GM18861 (cell line): ENCODE data around the gene SLC41A2.

Source experiments
- ATAC-seq: cut with Tn5 transposase; IDR thresholded peaks from one replicate; pipeline ENCODE4 v1.9.1; 2021; ENCODE audit not compliant: unreplicated experiment

SLC41A2 gene

DNA sequence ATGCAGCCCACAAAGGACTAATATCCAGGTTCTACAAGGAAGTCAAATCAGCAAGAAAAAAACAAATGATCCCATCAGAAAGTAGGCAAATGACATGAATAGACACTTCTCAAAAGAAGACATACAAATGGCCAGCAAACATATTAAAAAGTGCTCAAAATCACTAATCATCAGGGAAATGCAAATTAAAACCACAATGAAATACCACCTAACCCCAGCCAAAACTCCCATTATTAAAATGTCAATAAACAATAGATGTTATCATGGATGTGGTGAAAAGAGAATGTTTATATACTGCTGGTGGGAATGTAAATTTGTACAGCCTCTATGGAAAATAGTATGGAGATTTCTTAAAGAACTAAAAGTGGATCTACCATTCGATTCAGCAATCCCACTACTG, 25.0 kb downstream of the SLC41A2 start:
- ATAC-seq = no peak

- ATAC-seq = peak; percentile 89
Measured at GRCh38 chr12:104930388-104931326, 27.4 kb downstream of the SLC41A2 start.

DNA sequence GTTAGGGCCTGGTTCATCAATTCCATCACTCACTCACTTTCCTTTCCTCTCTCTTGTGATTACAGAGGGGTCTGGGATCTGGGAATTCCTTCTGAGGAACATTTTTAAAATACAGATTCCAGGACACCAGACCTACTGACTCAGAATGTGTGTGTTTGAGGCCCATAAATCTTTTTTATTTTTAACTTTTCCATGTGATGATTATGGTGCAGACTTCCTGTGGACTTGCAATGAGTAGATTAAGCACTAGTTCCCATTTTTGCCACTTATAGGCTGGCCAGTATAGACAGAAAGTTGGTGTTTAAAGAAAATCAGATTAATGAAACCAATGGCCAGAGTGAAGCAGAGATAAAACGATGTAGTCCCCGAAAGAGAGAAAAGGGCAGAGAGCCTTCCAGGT, 28.1 kb downstream of the SLC41A2 start:
- no peak for ATAC-seq

DNA sequence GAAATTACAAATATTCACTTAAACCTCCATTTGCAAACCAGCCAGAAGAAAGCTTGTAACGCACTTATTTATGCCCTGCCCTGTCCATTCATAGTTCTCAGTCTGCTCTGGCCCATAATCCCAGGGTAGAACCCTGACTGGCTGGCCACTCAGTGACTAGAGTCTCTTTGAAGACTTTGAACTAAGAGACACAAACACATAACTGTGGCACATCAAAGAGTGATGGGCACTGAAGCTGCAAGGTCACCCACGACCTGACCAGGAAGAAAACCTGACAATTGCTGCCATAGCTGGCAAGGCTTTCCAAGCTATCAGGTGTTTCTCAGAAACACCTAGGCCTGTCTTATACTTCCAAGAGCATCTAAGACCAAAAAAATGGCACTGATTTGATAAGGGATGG, 28.7 kb downstream of the SLC41A2 start:
- ATAC-seq = no peak

DNA sequence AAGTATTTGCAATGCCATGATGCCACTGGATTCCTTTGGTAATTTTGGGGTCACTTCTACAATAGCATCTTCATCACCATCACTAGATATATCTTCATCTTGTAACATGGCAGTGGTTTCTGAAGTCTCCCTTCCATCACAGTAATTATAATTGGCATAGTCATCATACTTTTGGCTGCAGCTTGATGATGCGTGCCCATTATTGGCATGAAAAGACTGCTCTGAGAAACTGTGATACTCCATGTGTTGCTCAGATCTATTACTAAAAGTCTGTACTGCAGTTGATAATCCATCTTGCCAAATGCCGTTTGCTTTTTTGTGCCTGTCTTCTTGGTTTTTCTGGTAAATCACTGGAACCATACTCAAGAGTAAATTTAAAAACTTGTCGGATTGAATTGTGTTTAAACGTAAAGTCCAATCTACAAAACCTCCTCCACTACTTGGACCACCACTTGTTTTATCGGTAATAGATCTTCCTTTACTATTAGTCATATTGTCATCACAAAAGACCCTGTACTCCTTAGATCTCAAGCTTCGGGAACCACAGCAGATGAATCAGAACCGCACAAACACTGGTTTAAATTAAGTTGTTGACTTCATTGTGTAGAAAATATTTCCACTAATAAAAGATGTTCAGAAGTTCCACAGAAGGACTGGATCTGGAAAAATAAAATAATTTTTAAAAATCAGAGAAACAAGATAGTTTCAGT, 29.9 kb downstream of the SLC41A2 start:
- no peak for ATAC-seq

GRCh38 chr12:104925501-104925900, 32.6 kb downstream of the SLC41A2 start:
- ATAC-seq = no peak

- ATAC-seq = no peak
Measured at GRCh38 chr12:104921340-104921739, 36.8 kb downstream of the SLC41A2 start.

GRCh38 chr12:104911942-104912341, 46.1 kb downstream of the SLC41A2 start:
- ATAC-seq = no peak

DNA sequence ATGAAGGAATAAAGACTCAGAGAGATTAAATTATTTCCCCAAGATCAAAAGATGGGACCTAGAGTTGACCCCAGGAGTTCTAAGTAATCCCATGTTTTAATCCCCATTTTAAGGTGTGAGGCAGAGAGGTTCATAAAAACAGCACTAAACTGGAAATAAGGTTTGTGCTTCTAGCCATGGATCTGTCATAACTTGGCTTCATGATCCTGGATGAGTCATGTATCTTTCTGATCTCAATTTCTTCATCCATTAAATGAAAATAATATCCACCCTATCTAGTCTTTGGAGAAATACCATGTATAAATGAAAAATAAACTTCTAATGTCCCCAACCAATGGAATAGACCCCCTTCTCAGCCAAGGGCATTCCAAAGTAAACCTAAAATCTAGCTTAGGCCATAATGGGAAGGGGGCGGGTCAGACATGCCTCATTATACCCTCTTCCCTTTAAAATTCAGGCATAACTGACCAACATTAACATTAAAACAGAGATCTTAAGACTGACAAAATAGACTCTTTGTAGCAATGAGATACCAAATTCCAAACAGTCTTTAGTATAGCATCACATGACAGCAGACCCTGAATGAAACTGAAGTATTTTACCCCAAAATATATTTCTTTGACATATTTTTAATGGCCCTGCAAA, 47.8 kb downstream of the SLC41A2 start:
- ATAC-seq = no peak

GRCh38 chr12:104909761-104910160, 48.3 kb downstream of the SLC41A2 start:
- ATAC-seq = no peak
